A549 (cell line): ENCODE measurements around the gene ABCA2. TPM values are rescaled to one million over a fixed set of nuclear protein-coding genes. Genes with fewer than 3 reads are reported as not detected.
A peak's percentile ranks its signal among the peaks of the same experiment; 100 is the strongest.

ENCODE experiments used
- ATAC-seq, 2 experiments: fragments of 200-7000 bp in 1 of 2; fragments of >200 bp in 1 of 2; cut with Nextera tagmentation in 1 of 2; cut with Tn5 transposase in 1 of 2; 3 replicates each; pipeline versions ENCODE4 v1.8.0 to v1.9.1; 2018 to 2020; ENCODE audit warnings: mild to moderate bottlenecking in 1 of 2, moderate library complexity in 1 of 2
- CTCF ChIA-PET: fragments of 300-600 bp; sonication (Branson Sonifier 250); formaldehyde crosslinking; extraction: SDS; loops from one replicate; lab custom pipeline; 2021; ENCODE audit warnings: antibody characterized with exemption, inconsistent platforms; lab: Yijun Ruan, JAX
- POLR2A ChIA-PET: fragments of 350-600 bp; formaldehyde crosslinking; extraction: SDS; loops from one replicate; lab custom pipeline; 2021; ENCODE audit warnings: antibody characterized with exemption, inconsistent platforms; lab: Yijun Ruan, JAX
- DNase-seq, 2 experiments: peaks; one replicate each; pipeline versions ENCODE4 v3.0.0 to v3.0.0-alpha.2; 2011 to 2016; ENCODE audit warnings: low read depth in 1 of 2, low spot score in 1 of 2
- FAIRE-seq: peaks from 2 replicates; lab custom pipeline; 2011; peaks lifted over from hg19 to GRCh38; lab: Jason Lieb, UNC
- H3K27ac ChIP-seq, 2 experiments: fragments of >200 bp; sonication (Bioruptor Twin); formaldehyde crosslinking; 3 replicates each; pipeline ENCODE4 v1.5.1; 2016 to 2017
- H3K4me1 ChIP-seq: fragments of >200 bp; sonication (Bioruptor Twin); formaldehyde crosslinking; 3 replicates; pipeline ENCODE4 v1.6.1; 2016
- H3K4me2 ChIP-seq: fragments of >200 bp; sonication (Bioruptor Twin); formaldehyde crosslinking; 3 replicates; pipeline ENCODE4 v1.6.1; 2016
- H3K4me3 ChIP-seq: fragments of >200 bp; sonication (Bioruptor Twin); formaldehyde crosslinking; 3 replicates; pipeline ENCODE4 v1.5.1; 2016
- H3K9me3 ChIP-seq: fragments of >200 bp; sonication (Bioruptor Twin); formaldehyde crosslinking; 3 replicates; pipeline ENCODE4 v1.6.1; 2016
- CEBPB ChIP-seq, 2 experiments: fragments of >200 bp in 1 of 2; sonication (Bioruptor Twin) in 1 of 2; formaldehyde crosslinking in 1 of 2; IDR thresholded peaks; 2 replicates each; pipeline ENCODE4 v1.6.1; 2012 to 2016
- FOSB ChIP-seq: fragments of 250-450 bp; sonication (Bioruptor Pico); IDR thresholded peaks from 2 replicates; pipeline ENCODE4 v1.5.0; 2020; ENCODE audit warnings: mild to moderate bottlenecking, moderate library complexity
- FOSL2 ChIP-seq, 2 experiments: fragments of 450-650 bp in 1 of 2; fragments of >200 bp in 1 of 2; sonication (Bioruptor Twin) in 1 of 2; formaldehyde crosslinking; IDR thresholded peaks; 2 replicates each; pipeline versions ENCODE4 v1.5.0 to v1.6.1; 2016 to 2020; ENCODE audit warnings: mild to moderate bottlenecking in 1 of 2, moderate library complexity in 1 of 2
- HOXB13 ChIP-seq: fragments of 250-450 bp; sonication (Bioruptor Pico); IDR thresholded peaks from 2 replicates; pipeline ENCODE4 v1.5.0; 2020; ENCODE audit warnings: low read depth, mild to moderate bottlenecking, moderate library complexity
- MAZ ChIP-seq: fragments of 150-350 bp; IDR thresholded peaks from 2 replicates; pipeline ENCODE4 v1.6.1; 2014; ENCODE audit warnings: antibody characterized with exemption, low read depth, low read length, borderline replicate concordance
- POLR2AphosphoS2 ChIP-seq: conservative IDR thresholded peaks from 2 replicates; pipeline ENCODE4 v1.6.1; 2012; ENCODE audit warnings: low read length, improper control_type of control experiment, inconsistent platforms
- RAD21 ChIP-seq, 2 experiments: fragments of >200 bp in 1 of 2; sonication (Bioruptor Twin) in 1 of 2; formaldehyde crosslinking in 1 of 2; IDR thresholded peaks in 1 of 2; conservative IDR thresholded peaks in 1 of 2; 2 replicates in 1 of 2; 3 replicates in 1 of 2; pipeline ENCODE4 v1.6.1; 2012 to 2018; ENCODE audit warnings: inconsistent platforms in 1 of 2
- RCOR1 ChIP-seq: fragments of 150-350 bp; IDR thresholded peaks from 2 replicates; pipeline ENCODE4 v1.6.1; 2014; ENCODE audit warnings: antibody characterized with exemption, low read length, low read depth
- SMC3 ChIP-seq: fragments of >200 bp; sonication (Bioruptor Twin); formaldehyde crosslinking; IDR thresholded peaks from 3 replicates; pipeline ENCODE4 v1.6.1; 2018; ENCODE audit warnings: inconsistent platforms
- SREBF2 ChIP-seq: fragments of 450-650 bp; IDR thresholded peaks from 2 replicates; pipeline ENCODE4 v1.6.1; 2014; ENCODE audit warnings: mild to moderate bottlenecking, moderate library complexity
- TFCP2L1 ChIP-seq: fragments of 250-450 bp; sonication (Bioruptor Pico); IDR thresholded peaks from 2 replicates; pipeline ENCODE4 v1.5.0; 2021; ENCODE audit warnings: mild to moderate bottlenecking
- ZNF302 ChIP-seq: fragments of 250-450 bp; sonication (Bioruptor Pico); IDR thresholded peaks from 2 replicates; pipeline ENCODE4 v1.9.0; 2021; ENCODE audit warnings: inconsistent platforms, mild to moderate bottlenecking, moderate library complexity
- ZSCAN20 ChIP-seq: fragments of 250-450 bp; sonication (Bioruptor Pico); IDR thresholded peaks from 2 replicates; pipeline ENCODE4 v1.8.0; 2022; ENCODE audit warnings: mild to moderate bottlenecking, moderate library complexity
- WGBS: methylation state at CpG from one replicate; pipeline ENCODE4 v1.1.6; 2017; ENCODE audit errors: missing lambda C conversion rate; 5-methylcytosine and 5-hydroxymethylcytosine counted together
- polyA plus RNA-seq, 4 experiments: library from polyadenylated mRNA; depleted of rRNA in 3 of 4; stranded (reverse); fragments of >200 nt; fragmentation: RNase III in 1 of 4; extraction: RNeasy Plus Mini Kit Qiagen cat#74134 plus additional on column Dnase treatment in 1 of 4; gene quantifications; 2 replicates in 3 of 4; 3 replicates in 1 of 4; pipeline ENCODE4 v1.2.3, GENCODE V29; 2011 to 2017
- TF ChIP-seq, protein P1 (sequence below): fragments of 150-350 bp; IDR thresholded peaks from 2 replicates; pipeline ENCODE4 v1.6.1; 2014; ENCODE audit warnings: low read depth, mild to moderate bottlenecking, low read length
- TF ChIP-seq, protein P2 (sequence below): fragments of >200 bp; sonication (Bioruptor Twin); formaldehyde crosslinking; IDR thresholded peaks from 3 replicates; pipeline ENCODE4 v1.5.1; 2016

ABCA2 gene
- polyA plus RNA-seq, 2 of the 4 experiments (the other 2 are of a cell fraction) = 8.3 to 24.7 TPM

DNA sequence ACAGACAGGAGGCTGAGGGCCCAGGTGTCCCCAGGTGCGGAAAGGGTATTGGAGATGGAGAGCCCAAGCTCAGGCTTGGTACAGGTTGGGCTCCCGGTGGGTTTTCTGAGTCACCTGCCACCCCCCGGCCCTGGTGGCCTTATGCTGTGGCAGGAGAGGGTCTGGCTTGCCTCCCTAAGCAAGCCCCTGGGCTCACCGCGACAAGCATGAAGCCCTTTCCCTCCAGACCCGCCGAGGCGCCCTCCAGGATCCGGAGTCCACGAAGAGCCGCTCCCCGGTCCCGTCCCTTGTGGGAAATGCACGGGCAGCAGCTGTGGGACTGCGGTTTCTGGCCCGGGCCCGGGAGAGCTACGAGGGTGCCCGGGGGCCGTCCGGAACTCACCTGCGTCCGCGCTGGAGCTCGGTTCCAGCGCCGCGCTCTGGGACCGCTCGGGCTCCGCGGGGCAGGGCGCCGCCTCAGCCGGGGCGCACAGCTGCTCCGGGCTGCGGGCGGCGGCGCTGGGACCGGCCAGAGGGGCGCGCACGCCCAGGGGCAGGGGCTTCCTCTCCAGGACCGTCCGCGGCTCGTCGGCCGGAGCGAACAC is 41.6 kb upstream of the ABCA2 start (continued):
- no peak for TF ChIP-seq MAZ

DNA sequence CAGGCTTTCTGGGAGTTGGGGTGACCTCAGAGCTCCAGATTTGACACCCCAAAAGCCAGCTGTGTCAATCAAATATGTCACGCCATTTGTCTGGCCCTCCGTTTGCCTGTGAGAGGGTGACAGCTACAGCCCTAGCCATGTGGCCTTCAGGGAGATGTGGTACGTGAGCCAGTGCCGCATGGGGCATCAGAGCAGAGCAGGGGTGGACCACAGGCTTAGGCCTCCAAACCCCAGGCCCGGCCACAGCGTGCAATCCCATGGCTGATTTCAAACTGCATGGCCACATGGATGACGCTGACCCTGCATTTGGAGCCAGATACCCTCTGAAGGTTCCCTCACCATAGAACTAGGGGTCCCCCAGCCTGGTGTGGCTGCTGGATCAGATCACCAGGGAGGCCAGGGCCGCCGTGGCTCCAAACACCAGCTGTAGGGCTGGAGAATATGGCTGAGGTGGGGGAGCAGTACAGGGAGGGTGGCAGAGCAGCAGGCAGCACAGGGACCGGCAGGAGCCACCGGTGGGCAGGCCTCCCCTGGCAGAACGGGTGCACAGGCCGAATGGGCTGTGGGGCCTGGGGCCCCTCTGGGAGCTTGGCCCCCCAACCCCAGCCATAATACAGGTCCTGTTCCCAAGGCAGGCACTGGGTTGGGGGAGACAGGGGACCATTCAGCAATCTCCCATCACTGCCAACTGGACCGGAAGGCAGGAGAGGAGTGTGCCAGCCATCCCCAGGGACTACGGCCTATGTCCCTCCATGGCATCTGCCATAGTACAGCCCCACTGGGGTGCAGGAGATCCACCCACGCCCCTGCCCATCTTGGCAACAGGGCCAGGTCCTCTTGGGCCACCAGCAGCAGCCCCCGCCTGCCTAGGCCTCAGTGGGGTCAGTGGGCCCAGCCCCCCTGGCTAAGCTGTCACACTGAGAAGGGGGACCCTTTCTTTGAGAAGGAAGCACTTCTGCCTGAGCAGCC is 40.8 kb upstream of the ABCA2 start:
- H3K27ac ChIP-seq = peak overlapping the region in 1 of 2 experiments; percentile 88; a peak in 4 of 6 replicates
- no peak for ATAC-seq
- WGBS = 89% methylated on average over 14 of the region's 17 CpGs
- CTCF ChIA-PET = interaction anchor here (0.5 to 19.2 kb wide), 24 partner anchors 15 to 302 kb away, joined by 3 to 656 read pairs (median 4); partner anchors contain the start of genes ABCA2, ENTPD2, FUT7 and LCN12
- peak overlapping the region; percentile 52 for H3K4me3 ChIP-seq
- FAIRE-seq = no peak
- POLR2A ChIA-PET = interaction anchor here (1.4 to 3.9 kb wide), 3 partner anchors 14 to 18 kb away, joined by 5 to 18 read pairs (median 6); partner anchors contain the start of gene MAN1B1
- H3K4me2 ChIP-seq = peak overlapping the region; percentile 74
- no peak for TF ChIP-seq ZSCAN20
- TF ChIP-seq HOXB13 = no peak
- TF ChIP-seq, protein P1, sequence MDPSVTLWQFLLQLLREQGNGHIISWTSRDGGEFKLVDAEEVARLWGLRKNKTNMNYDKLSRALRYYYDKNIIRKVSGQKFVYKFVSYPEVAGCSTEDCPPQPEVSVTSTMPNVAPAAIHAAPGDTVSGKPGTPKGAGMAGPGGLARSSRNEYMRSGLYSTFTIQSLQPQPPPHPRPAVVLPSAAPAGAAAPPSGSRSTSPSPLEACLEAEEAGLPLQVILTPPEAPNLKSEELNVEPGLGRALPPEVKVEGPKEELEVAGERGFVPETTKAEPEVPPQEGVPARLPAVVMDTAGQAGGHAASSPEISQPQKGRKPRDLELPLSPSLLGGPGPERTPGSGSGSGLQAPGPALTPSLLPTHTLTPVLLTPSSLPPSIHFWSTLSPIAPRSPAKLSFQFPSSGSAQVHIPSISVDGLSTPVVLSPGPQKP = no peak
- TF ChIP-seq SREBF2 = no peak
- no peak for TF ChIP-seq CEBPB (IDR thresholded peaks at IDR 0.05)
- no peak for TF ChIP-seq FOSB
- TF ChIP-seq TFCP2L1 = no peak
- no peak for TF ChIP-seq ZNF302
- no peak for TF ChIP-seq FOSL2 (IDR thresholded peaks at IDR 0.05)
- no peak for TF ChIP-seq FOSL2 (CRISPR knock-in tag; IDR thresholded peaks at IDR 0.05)
- TF ChIP-seq POLR2AphosphoS2 = no peak
- DNase-seq = no peak
- no peaks in the 10 kb centered on the region for H3K9me3 ChIP-seq
- peaks cover 27% of the 10 kb centered on the region for H3K4me1 ChIP-seq

- DNase-seq (peak; percentile 88), ATAC-seq (peak; percentile 44 to 73), FAIRE-seq (no peak)
- no peaks in the 10 kb centered on the region for H3K9me3 ChIP-seq
- H3K27ac ChIP-seq = peak overlapping the region in 1 of 2 experiments; percentile 48; a peak in 1 of 6 replicates
- H3K4me2 ChIP-seq = no peak overlapping the region; the same call in 2 of the 3 replicates
- TF ChIP-seq RCOR1 (no peak), SMC3 (peak; percentile 60), RAD21 (conservative IDR thresholded peaks at IDR 0.05 in 1 of 2, IDR thresholded peaks at IDR 0.05 in 1 of 2) (peak; percentile 59 to 62)
- TF ChIP-seq, protein P2, sequence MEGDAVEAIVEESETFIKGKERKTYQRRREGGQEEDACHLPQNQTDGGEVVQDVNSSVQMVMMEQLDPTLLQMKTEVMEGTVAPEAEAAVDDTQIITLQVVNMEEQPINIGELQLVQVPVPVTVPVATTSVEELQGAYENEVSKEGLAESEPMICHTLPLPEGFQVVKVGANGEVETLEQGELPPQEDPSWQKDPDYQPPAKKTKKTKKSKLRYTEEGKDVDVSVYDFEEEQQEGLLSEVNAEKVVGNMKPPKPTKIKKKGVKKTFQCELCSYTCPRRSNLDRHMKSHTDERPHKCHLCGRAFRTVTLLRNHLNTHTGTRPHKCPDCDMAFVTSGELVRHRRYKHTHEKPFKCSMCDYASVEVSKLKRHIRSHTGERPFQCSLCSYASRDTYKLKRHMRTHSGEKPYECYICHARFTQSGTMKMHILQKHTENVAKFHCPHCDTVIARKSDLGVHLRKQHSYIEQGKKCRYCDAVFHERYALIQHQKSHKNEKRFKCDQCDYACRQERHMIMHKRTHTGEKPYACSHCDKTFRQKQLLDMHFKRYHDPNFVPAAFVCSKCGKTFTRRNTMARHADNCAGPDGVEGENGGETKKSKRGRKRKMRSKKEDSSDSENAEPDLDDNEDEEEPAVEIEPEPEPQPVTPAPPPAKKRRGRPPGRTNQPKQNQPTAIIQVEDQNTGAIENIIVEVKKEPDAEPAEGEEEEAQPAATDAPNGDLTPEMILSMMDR = peak; percentile 73
- peaks cover 27% of the 10 kb centered on the region for H3K4me1 ChIP-seq
- no peak overlapping the region for H3K4me3 ChIP-seq
- 37% methylated on average over 4 of the region's 12 CpGs for WGBS
- POLR2A ChIA-PET = interaction anchor here (0.6 to 1.7 kb wide), 4 partner anchors 13 to 21 kb away, joined by 3 to 6 read pairs (median 4); partner anchors contain the start of gene MAN1B1
- CTCF ChIA-PET = interaction anchor here (0.5 to 19.2 kb wide), 39 partner anchors 14 to 301 kb away, joined by 3 to 656 read pairs (median 4); partner anchors contain the start of genes ABCA2, CLIC3, ENTPD2 and FUT7
Measured at GRCh38 chr9:137067860-137068538, 40.0 kb upstream of the ABCA2 start.
